NB4 (cell line): ENCODE measurements around the gene AKR1A1.
"Not testable (repeated sequence)": the region's sequence is repeated elsewhere in the genome, so short reads cannot be mapped to it uniquely, and the experiment has no call there.

ENCODE experiments used
- DNase-seq: peaks from one replicate; pipeline ENCODE4 v3.0.0; 2010; ENCODE audit warnings: low read depth
- H3K4me3 ChIP-seq: one replicate; pipeline ENCODE4 v1.5.1; 2011; ENCODE audit warnings: mild to moderate bottlenecking, low read depth, low read length, moderate library complexity
- CTCF ChIP-seq: IDR thresholded peaks from one replicate; pipeline ENCODE4 v1.5.1; 2012; ENCODE audit warnings: low read depth, low read length
- MAX ChIP-seq: IDR thresholded peaks from 2 replicates; pipeline ENCODE4 v1.6.1; 2011; ENCODE audit warnings: low read depth, low read length
- MYC ChIP-seq: IDR thresholded peaks from 2 replicates; pipeline ENCODE4 v1.6.1; 2011; ENCODE audit warnings: low read depth, low read length
- POLR2A ChIP-seq: IDR thresholded peaks from 2 replicates; pipeline ENCODE4 v1.6.1; 2011; ENCODE audit warnings: mild to moderate bottlenecking; ENCODE audit not compliant: insufficient read length; ENCODE audit errors: extremely low read depth

AKR1A1 gene

GRCh38 chr1:45508295-45509151 is 42.1 kb upstream of the AKR1A1 start:
- no peak overlapping the region for H3K4me3 ChIP-seq
- TF ChIP-seq CTCF = peak; percentile 11
- TF ChIP-seq POLR2A = no peak
- peak; percentile 19 for DNase-seq

GRCh38 chr1:45510036-45510971 is 40.3 kb upstream of the AKR1A1 start:
- DNase-seq = no peak
- no peak for TF ChIP-seq CTCF
- TF ChIP-seq MAX = no peak
- TF ChIP-seq MYC = no peak
- no peak for TF ChIP-seq POLR2A
- H3K4me3 ChIP-seq = no peak overlapping the region

GRCh38 chr1:45510972-45511527 is 39.6 kb upstream of the AKR1A1 start:
- H3K4me3 ChIP-seq = no peak overlapping the region
- DNase-seq = no peak
- TF ChIP-seq MAX = no peak
- no peak for TF ChIP-seq MYC
- TF ChIP-seq POLR2A = no peak
- TF ChIP-seq CTCF = no peak

GRCh38 chr1:45512641-45513054 is 38.0 kb upstream of the AKR1A1 start:
- DNase-seq = peak; percentile 81
- peak; percentile 86 for TF ChIP-seq MAX
- peak; percentile 82 for TF ChIP-seq CTCF
- TF ChIP-seq MYC = peak; percentile 86
- TF ChIP-seq POLR2A = no peak
- no peak overlapping the region for H3K4me3 ChIP-seq

GRCh38 chr1:45513532-45514260 is 36.9 kb upstream of the AKR1A1 start:
- not testable (repeated sequence) for DNase-seq, H3K4me3 ChIP-seq

- no peak overlapping the region for H3K4me3 ChIP-seq
- no peak for TF ChIP-seq CTCF
- no peak for TF ChIP-seq POLR2A
- no peak for TF ChIP-seq MAX
- TF ChIP-seq MYC = no peak
- DNase-seq = no peak
Measured at GRCh38 chr1:45516036-45516435, 34.6 kb upstream of the AKR1A1 start.
